Measurements from ENCODE around the gene FOXL3.

Gene FOXL3

DNA sequence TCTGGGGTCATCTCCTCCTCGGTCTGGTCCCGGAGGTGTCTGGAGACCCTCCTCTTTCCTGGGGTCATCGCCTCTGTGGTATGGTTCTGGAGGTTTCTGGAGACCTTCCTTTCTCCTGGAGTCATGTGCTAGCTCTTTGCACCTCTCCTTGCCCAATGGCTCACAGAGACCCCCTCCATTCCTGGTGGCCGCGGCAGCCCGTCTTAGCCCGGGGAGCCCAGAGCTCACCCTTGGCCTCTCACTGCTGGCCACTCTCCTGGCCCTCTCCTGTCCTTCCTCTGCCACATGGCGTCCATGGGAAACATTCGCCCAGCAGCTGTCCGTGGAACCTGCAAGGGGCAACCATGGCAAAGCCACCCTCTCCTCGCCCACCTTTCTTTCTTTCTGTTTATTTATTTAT, 20.2 kb upstream of the FOXL3 start:
- DNase-seq = no peak

DNA sequence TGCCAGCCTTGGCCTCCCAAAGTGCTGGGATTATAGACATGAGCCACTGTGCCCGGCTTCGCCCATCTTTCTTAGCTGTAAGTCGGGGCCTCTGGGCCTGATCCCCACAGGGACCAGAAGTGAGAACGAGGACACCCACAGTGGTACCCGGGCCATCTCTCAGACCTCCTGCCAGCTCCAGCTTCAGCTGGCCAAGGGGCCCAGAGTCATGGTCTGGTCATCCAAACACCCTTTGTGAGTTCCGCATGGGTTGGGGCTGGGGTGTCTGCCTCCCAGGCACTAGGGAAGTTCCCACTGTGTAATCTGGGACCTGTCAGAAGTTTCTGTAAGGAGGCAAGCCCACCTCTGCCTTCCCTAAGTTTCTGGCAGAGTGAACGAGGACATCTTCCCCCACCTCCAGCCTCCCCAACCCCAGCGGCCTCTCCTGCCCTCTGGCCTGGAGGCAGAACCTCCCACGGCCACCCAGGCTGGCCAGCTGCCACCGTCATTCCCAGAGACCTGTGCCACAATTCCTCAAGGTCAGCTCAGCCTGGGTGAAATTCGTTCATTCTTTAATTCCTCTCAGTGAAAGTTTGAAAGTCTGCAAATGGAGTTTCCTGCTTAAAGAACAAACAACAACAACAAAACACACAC, 19.5 kb upstream of the FOXL3 start:
- DNase-seq = no peak

DNA sequence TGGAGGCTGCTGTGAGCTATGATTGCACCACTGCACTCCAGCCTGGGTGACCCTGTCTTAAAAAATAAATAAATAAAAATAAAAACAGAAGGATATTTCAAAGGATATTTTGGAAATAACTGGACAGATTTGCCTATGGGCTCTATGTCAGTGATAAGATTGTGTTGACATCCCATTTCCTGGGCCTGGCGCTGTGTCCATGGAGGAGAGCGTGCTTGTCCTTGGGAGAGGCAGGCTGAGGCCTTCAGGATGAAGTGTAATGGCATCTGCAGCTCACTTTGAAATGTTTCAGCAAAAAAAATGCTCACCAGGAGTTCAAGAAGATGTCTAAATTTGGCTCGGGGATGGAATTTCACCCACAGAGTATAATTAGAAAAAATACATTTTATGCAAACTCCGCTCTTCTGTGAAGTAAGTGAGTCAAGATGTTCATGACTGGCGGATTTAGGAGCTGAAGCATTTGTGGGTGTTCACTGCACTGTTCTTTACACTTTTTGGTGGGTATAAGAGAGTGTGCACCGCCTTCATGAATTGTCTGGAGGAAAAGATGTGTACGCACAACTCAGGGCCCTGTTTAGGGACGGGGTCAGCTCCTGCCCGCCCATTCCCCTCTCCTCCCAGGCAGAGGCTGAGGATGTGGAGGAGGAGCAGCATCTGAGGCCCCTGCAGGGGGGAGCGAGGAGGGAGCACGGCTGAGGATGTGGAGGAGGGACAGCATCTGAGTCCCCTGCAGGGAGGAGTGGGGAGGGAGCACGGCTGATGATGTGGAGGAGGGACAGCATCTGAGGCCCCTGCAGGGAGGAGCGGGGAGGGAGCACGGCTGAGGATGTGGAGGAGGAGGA, 18.5 kb upstream of the FOXL3 start:
- DNase-seq = no peak

GRCh38 chr7:272108-272615, 17.8 kb upstream of the FOXL3 start:
- DNase-seq = no peak

- no peak for DNase-seq
These were observed 17.3 kb upstream of the FOXL3 start for GRCh38 chr7:272631-273030.

DNA sequence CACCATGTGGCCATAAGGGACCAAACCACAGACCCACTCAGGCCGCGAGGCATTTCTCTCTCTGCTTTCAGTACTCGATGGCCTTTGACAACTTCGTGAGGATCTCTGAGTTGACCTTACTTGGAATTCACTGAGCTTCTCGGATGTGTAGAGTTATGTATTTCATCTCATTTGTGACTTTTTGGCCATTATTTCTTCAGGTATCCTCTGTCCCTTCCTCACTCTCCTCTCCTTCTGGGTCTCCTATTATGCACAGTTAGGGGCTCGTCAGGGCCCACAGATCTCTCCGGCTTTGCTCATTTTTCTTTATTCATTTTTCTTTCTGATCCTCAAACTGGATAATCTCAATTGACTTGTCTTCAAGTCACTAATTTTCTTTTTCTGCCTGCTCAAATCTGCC, 16.6 kb upstream of the FOXL3 start:
- no peak for DNase-seq

DNA sequence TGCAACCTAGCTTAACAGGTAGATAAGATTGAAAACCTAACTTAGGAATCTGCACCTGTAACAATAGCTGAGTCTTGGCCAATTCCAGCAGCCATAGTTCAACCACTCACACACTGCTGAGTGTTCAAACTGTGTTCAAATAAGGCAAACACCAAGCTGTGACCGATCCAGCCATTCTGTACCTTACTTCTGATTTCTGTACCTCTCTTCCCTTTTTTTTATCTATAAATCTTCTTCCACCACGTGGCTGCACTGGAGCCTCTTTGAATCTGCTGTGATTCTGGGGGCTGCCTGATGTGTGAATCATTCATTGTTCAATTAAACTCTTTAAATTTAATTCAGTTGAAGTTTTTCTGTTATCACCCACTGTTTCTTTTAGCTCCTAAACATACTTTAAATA, 15.7 kb upstream of the FOXL3 start:
- no peak for DNase-seq

DNA sequence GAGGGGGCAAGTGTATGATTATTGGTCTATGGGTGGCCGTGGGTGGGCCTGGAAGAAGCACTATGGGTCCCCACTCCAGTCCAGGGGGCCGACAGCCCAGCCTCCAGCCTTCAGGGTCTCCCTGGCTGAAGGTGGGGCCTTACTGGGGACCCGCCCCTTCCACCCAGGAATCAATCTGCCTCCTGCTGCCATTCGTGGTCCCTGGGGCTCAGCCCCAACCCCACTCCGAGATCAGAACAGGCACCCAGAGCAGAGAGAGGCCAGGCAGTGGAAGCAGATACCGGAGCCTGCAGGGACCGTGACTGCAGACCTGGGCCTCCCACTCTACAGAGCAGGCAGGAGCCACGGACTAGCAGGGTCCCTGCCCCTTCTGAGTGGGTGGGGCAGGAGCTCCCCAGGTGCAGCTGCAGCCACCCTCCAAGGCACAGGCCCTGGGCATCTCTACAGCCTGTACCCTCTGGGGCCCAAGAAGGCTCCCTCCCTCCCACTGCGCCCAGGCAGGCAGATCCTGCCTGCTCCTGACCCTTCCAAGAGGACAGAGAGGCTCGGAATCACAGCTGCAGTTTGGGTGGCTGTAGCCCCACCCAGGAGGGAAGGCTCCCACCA, 13.6 kb upstream of the FOXL3 start:
- DNase-seq = no peak

DNA sequence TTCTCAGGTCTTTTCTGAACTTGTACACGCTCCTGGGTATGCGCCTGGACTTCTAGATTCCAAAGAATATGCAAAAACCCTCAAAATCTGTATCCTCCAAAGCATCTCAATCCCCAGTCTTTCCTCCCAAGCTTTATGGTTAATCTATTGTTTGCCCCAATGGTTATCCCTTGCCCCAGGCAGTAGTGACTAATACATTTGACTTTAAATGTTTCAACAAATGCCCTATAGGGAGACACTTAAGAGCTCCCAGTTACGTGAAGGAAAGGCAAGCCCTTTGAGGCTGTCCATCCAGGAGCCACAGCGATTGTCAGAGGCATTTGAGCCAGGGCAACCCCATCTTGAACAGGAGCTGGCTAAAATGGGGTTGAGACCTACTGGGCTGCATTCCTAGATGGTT, 12.7 kb upstream of the FOXL3 start:
- DNase-seq = no peak

DNA sequence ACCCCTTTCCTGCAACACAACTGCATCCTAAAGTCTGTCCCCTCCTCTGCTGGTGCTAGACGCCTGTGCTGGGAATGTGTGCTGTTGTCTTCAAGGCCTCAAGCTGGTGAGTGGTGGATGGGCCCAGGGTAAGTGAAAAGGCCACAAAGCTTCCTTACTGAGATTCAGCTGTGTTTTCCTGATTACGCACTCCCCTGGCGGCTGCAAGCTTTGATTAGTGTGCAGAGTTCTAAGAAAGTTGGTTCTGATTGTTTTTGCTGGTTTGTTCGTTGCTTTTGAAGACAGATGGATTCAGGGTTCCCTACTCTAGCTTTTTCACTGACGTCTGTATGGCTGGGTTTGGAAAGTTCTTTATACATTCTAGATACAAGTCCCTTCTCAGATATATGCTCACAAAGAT, 11.9 kb upstream of the FOXL3 start:
- no peak for DNase-seq

GRCh38 chr7:279821-280220, 10.1 kb upstream of the FOXL3 start:
- no peak for DNase-seq

DNA sequence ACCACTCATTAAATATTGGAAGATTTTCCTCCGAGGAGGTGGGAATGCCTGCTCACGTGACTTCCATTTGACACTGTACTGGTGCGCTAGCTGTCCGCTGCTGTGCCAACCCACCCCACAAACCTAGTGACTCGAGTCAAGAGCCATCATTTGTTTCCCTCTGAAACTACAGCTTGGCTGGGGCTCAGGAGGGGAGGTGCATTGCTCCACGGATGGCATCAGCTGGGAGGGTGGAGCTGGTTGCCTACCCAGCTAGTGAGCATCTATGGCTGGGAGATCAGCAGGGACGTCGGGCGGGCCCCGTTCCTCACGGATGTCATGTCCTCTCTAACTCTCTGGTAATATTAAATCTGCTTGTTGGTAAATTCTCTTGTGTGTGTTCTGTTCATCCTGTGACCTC, 9.5 kb upstream of the FOXL3 start:
- no peak for DNase-seq

GRCh38 chr7:281637-282036, 8.3 kb upstream of the FOXL3 start:
- no peak for DNase-seq

GRCh38 chr7:282621-283020, 7.3 kb upstream of the FOXL3 start:
- no peak for DNase-seq

GRCh38 chr7:284762-285722, 4.9 kb upstream of the FOXL3 start:
- DNase-seq = no peak

- no peak for DNase-seq
These were observed 4.2 kb upstream of the FOXL3 start for GRCh38 chr7:285731-286130.

GRCh38 chr7:286266-286665, 3.7 kb upstream of the FOXL3 start:
- DNase-seq = no peak

DNA sequence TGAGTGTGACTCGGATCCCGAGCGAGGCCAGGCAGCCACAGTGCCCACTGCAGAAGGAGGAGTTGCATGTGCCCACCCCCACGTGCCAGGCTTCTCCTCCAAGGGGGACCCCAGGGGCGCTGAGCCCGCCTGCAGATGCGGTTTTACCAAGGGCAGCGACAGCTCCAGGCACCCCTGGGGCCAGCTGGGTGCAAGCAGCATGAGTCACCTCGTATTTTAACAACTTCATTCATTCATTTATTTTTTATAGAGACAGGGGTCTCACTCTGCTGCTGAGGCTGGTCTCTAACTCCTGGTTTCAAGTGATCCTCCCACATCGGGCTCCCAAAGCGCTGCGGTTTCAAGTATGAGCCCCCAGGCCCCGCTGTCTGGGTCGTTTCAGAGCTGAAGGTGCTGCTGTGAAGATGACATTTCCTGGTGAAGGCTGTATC, 1.3 kb upstream of the FOXL3 start:
- no peak for DNase-seq

GRCh38 chr7:289209-289755, 688 bp upstream of the FOXL3 start:
- no peak for DNase-seq

DNA sequence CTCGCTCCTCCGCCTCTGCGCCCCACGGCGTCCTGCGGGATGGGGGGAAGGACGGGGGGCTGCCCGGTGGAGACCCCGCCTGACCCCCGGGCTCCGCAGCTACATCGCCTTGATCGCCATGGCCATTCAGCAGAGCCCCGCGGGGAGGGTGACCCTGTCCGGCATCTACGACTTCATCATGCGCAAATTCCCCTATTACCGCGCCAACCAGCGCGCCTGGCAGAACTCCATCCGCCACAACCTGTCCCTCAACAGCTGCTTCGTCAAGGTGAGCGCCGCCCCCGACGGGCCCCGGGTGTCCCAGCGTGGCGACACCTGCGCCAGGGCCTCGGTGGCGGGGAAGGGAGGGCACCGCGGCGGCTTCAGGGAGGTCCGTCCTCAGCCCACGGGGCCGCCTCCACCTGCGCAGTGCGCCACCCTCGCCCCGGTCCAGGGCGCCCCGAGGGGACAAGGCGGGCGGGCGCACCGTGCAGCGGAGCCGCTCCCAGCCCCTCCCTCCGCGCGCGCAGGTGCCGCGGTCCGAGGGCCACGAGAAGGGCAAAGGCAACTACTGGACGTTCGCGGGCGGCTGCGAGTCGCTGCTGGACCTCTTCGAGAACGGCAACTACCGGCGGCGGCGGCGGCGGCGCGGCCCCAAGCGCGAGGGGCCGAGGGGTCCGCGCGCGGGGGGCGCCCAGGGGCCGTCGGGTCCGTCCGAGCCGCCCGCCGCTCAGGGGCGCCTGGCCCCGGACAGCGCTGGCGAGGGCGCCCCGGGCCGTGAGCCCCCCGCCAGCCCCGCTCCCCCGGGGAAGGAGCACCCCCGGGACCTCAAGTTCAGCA, 793 bp downstream of the FOXL3 start:
- DNase-seq = no peak

DNA sequence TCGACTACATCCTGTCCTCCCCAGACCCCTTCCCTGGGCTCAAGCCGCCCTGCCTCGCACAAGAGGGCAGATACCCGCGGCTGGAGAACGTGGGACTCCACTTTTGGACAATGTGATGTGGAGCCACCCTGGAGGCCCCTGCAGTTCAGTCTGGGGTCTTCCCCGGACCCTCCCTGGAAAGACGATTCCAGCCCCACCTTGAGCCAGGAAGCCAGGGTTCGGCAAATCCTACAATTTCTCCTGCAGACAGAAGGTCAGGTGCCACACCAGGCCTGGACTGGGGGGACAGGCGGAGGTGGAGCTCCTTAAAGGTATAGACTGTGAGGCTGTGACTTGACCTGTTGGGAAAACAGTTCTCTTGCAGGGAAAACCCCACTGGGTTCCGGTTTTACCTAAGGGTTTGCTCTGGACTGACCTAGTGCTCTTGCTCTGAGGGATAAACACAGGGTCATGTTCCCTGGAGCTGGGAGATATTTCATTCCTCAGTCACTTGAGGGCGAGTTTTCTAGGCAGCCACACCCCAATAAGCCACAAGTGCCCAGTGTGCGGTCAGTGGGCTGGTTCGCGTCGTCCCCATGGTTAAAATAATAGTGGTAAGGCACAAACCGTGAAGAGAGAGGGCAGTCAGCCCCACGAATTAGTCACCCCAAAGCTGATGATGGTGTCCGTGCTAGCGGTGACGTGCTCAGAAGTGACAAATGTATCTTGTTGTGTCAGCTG, 1.6 kb downstream of the FOXL3 start:
- no peak for DNase-seq
